K562 (cell line): Measurements from ENCODE around the gene TMEM150A. TPM values are rescaled to one million over a fixed set of nuclear protein-coding genes. Genes with fewer than 3 reads are reported as not detected.

Experiments used
- ATAC-seq: fragments of 200-7000 bp; cut with Tn5 transposase; 3 replicates; pipeline ENCODE4 v1.9.1; 2020; ENCODE audit warnings: moderate library complexity
- BruUV-seq: library from RNA; stranded (reverse); fragments of 400-500 nt; replicated peaks from 2 replicates; lab custom pipeline; 2021; lab: Mats Ljungman, UMichigan
- CTCF ChIA-PET: fragments of 300-600 bp; formaldehyde crosslinking; extraction: SDS; loops from one replicate; lab custom pipeline; 2021; ENCODE audit warnings: low intra/inter-chr PET ratio; lab: Yijun Ruan, JAX
- POLR2A ChIA-PET: fragments of 300-600, 350-650 bp; sonication (Branson Sonifier 250); formaldehyde crosslinking; extraction: SDS; loops from one replicate; lab custom pipeline; 2021; ENCODE audit warnings: antibody characterized with exemption, inconsistent platforms; lab: Yijun Ruan, JAX
- DNase-seq, 4 experiments: peaks; one replicate each; pipeline versions ENCODE4 v3.0.0 to v3.0.0-alpha.2; 2011 to 2018; ENCODE audit warnings: low spot score in 3 of 4, mixed read lengths in 3 of 4; ENCODE audit errors: extremely low read depth in 1 of 4
- FAIRE-seq: peaks from 2 replicates; lab custom pipeline; 2011; peaks lifted over from hg19 to GRCh38; lab: Jason Lieb, UNC
- H2AFZ ChIP-seq: 2 replicates; pipeline ENCODE4 v1.6.0; 2011; ENCODE audit warnings: low read depth, low read length, control low read depth, inconsistent platforms
- H3K27ac ChIP-seq: fragments of 200-600 bp; 3 replicates; pipeline ENCODE4 v1.8.0; 2011; ENCODE audit warnings: low read depth, mild to moderate bottlenecking, control low read depth, inconsistent platforms, low read length, moderate library complexity, mixed read lengths; ENCODE audit errors: extremely low read depth
- H3K27me3 ChIP-seq, 2 experiments: fragments of 300-600 bp in 1 of 2; 2 replicates in 1 of 2; 3 replicates in 1 of 2; pipeline versions ENCODE4 v1.6.0 to v1.8.0; 2011; ENCODE audit warnings: inconsistent platforms in 2 of 2, low read length in 2 of 2, mild to moderate bottlenecking in 1 of 2, mixed read lengths in 1 of 2, moderate library complexity in 1 of 2; ENCODE audit not compliant: control insufficient read depth in 2 of 2, insufficient read depth in 2 of 2
- H3K36me3 ChIP-seq: fragments of 300-600 bp; 3 replicates; pipeline ENCODE4 v1.8.0; 2011; ENCODE audit warnings: mild to moderate bottlenecking, low read length, inconsistent platforms; ENCODE audit not compliant: control insufficient read depth, insufficient read depth
- H3K4me1 ChIP-seq, 2 experiments: fragments of 200-600 bp in 1 of 2; replicated peaks in 1 of 2; 2 replicates in 1 of 2; 3 replicates in 1 of 2; pipeline versions ENCODE4 v1.5.1 to v1.8.0; 2011; ENCODE audit warnings: inconsistent platforms in 2 of 2, low read length in 2 of 2, mild to moderate bottlenecking in 1 of 2, mixed read lengths in 1 of 2, moderate library complexity in 1 of 2; ENCODE audit not compliant: control insufficient read depth in 2 of 2, insufficient read depth in 2 of 2
- H3K4me2 ChIP-seq: 2 replicates; pipeline ENCODE4 v1.6.1; 2011; ENCODE audit warnings: low read length, control low read depth, inconsistent platforms, mixed read lengths; ENCODE audit not compliant: insufficient read depth
- H3K4me3 ChIP-seq: fragments of 200-600 bp; sonication (generic), shearing (Covaris generic); 2 replicates; pipeline ENCODE4 v1.5.1; 2016; ENCODE audit warnings: control low read depth, inconsistent platforms
- H3K79me2 ChIP-seq: fragments of 200-600 bp; 3 replicates; pipeline ENCODE4 v1.8.0; 2011; ENCODE audit warnings: low read length, inconsistent platforms; ENCODE audit not compliant: control insufficient read depth, insufficient read depth
- H3K9ac ChIP-seq, 2 experiments: 2 replicates each; pipeline versions ENCODE4 v1.6.0 to v1.6.1; 2011; ENCODE audit warnings: low read depth in 2 of 2, low read length in 2 of 2, control low read depth in 1 of 2, inconsistent platforms in 1 of 2, mild to moderate bottlenecking in 1 of 2, mixed read lengths in 1 of 2; ENCODE audit not compliant: insufficient read depth in 1 of 2
- H3K9me1 ChIP-seq: one replicate; pipeline ENCODE4 v1.6.0; 2011; ENCODE audit warnings: inconsistent platforms, mild to moderate bottlenecking, low read length, moderate library complexity; ENCODE audit not compliant: control insufficient read depth, insufficient read depth
- H3K9me3 ChIP-seq: replicated peaks from 2 replicates; pipeline ENCODE4 v1.5.1; 2011; ENCODE audit warnings: low read depth, low read length, inconsistent platforms; ENCODE audit not compliant: control insufficient read depth, insufficient read depth
- H4K20me1 ChIP-seq: replicated peaks from 2 replicates; pipeline ENCODE4 v1.6.1; 2011; ENCODE audit warnings: low read length, inconsistent platforms, mixed read lengths; ENCODE audit not compliant: control insufficient read depth, insufficient read depth
- RBFOX2 ChIP-seq: fragments of 200-400 bp; formaldehyde crosslinking; IDR thresholded peaks from 2 replicates; pipeline ENCODE4 v1.6.1; 2017; ENCODE audit warnings: low read depth, mild to moderate bottlenecking, low read length, moderate library complexity
- TFAM ChIP-seq: fragments of 250-450 bp; sonication (Bioruptor Pico); conservative IDR thresholded peaks from 2 replicates; pipeline ENCODE4 v1.5.0; 2021; ENCODE audit warnings: mild to moderate bottlenecking, moderate library complexity
- ZNF277 ChIP-seq: fragments of 250-450 bp; sonication (Bioruptor Pico); IDR thresholded peaks from 2 replicates; pipeline ENCODE4 v1.8.0; 2022; ENCODE audit warnings: inconsistent platforms, mild to moderate bottlenecking, moderate library complexity, borderline replicate concordance
- WGBS: fragments of 100-300 bp; shearing (Covaris generic); methylation state at CpG from one replicate; pipeline ENCODE4 v1.1.6; 2016; ENCODE audit warnings: low coverage, mixed read lengths; ENCODE audit not compliant: insufficient coverage; ENCODE audit errors: missing lambda C conversion rate; 5-methylcytosine and 5-hydroxymethylcytosine counted together
- in situ Hi-C: fragments of 300-500 bp; cut with MboI; formaldehyde crosslinking; loops from 4 replicates; pipeline ENCODE4 v1.15.0; 2018; ENCODE audit warnings: inconsistent platforms, mixed read lengths
- intact Hi-C: fragments of 100-400 bp; cut with micrococcal nuclease; formaldehyde crosslinking; loops from 2 replicates; pipeline ENCODE4 v1.14.2; 2022
- polyA plus RNA-seq, 8 experiments: library from polyadenylated mRNA; depleted of rRNA in 4 of 8; stranded (reverse) in 5 of 8; unstranded in 3 of 8; fragments of >200 nt; fragmentation: Nextera tagmentation in 2 of 8; fragmentation: Illumina TruSeq in 1 of 8; extraction: Ambion mirVana in 2 of 8; extraction: Trizol in 1 of 8; gene quantifications; 2 replicates each; pipeline versions ENCODE4 v1.2.1 to v1.2.3, GENCODE V29; 2011 to 2014; ENCODE audit warnings: inconsistent platforms in 1 of 8, missing spikeins in 1 of 8
- total RNA-seq, 7 experiments: library from RNA; depleted of rRNA in 6 of 7; stranded (reverse); fragments of >200 nt in 6 of 7; fragmentation: Illumina TruSeq in 2 of 7; extraction: Trizol in 2 of 7; gene quantifications; 2 replicates each; pipeline versions ENCODE4 v1.2.1 to v1.2.3, GENCODE V29; 2011 to 2021; ENCODE audit warnings: low replicate concordance in 1 of 7

Gene TMEM150A
- total and polyA plus RNA-seq, 9 of the 15 experiments (the other 6 are each of a cell fraction or from before 2014, with no cell fraction given) = 3.9 to 17.1 (median 8.4) TPM

GRCh38 chr2:85600235-85600575, 2.3 kb downstream of the TMEM150A start:
- ChIA-PET CTCF (no interaction called here), POLR2A (interaction anchor here (0.5 to 4.5 kb wide), 10 partner anchors 9 to 836 kb away, joined by 3 to 25 read pairs (median 4); partner anchors contain the start of genes C2orf68, MAT2A and VAMP8)
- Histone ChIP-seq H3K9me3 (no peaks in the 10 kb centered on the region), H3K9ac (peak overlapping the region in 1 of 2 experiments; percentile 46; a peak in 1 of 4 replicates), H3K36me3 (peaks cover 33% of the 10 kb centered on the region; the same call in 2 of the 3 replicates), H3K4me3 (no peak overlapping the region), H3K9me1 (no peaks in the 10 kb centered on the region), H3K27me3 (no peaks in the 10 kb centered on the region), H4K20me1 (no peaks in the 10 kb centered on the region), H3K4me1 (peaks cover 15 to 46% of the 10 kb centered on the region in 2 experiments; a peak in 4 of 5 replicates), H3K79me2 (peaks cover 42% of the 10 kb centered on the region), H3K4me2 (no peak overlapping the region), H2AFZ (no peak overlapping the region), H3K27ac (no peak overlapping the region)
- in situ Hi-C loops (no loop called here), intact Hi-C loops (loop anchor here (5.0 kb wide), 1 partner anchor 178 kb away; no protein-coding TSS in a partner anchor)
- TF ChIP-seq ZNF277 (CRISPR knock-in tag) = no peak
- TF ChIP-seq TFAM = no peak
- 0 out of 2 replicates have a peak, but pooled peaks have one; percentile 43 for TF ChIP-seq RBFOX2
- BruUV-seq = no TSS peak
- ATAC-seq (no peak), FAIRE-seq (no peak), DNase-seq (no peak)
- 89% methylated on average over 2 of the region's 3 CpGs for WGBS
